HG03460 (cell line): ENCODE results near the gene PLCL1.
"Not testable (repeated sequence)": the region's sequence is repeated elsewhere in the genome, so short reads cannot be mapped to it uniquely, and the experiment has no call there.

ENCODE experiments used
- ATAC-seq: cut with Tn5 transposase; IDR thresholded peaks from one replicate; pipeline ENCODE4 v1.9.1; 2021; ENCODE audit not compliant: unreplicated experiment

The PLCL1 gene

GRCh38 chr2:197809064-197809463 lies 4.7 kb downstream of the PLCL1 start:
- no peak for ATAC-seq

- no peak for ATAC-seq
Measured at GRCh38 chr2:197810016-197810415, 5.6 kb downstream of the PLCL1 start.

GRCh38 chr2:197810491-197810890 lies 6.1 kb downstream of the PLCL1 start:
- no peak for ATAC-seq

- no peak for ATAC-seq
Measured at GRCh38 chr2:197813093-197813787, 8.8 kb downstream of the PLCL1 start.

DNA sequence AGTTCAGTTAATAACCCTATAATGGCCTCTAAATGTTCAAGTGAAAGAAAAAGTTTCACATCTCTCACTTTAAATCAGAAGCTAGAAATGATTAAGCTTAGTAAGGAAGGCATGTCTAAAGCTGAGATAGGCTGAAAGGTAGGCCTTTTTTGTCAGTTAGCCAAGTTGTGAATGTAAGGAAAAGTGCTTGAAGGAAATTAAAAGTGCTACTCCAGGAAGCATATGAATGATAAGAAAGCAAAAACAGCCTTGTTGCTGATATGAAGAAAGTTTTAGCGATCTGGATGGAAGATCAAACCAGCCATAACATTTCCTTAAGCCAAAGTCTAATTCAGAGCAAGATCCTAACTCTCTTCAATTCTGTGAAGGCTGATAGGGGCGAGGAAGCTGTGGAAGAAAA lies 10.1 kb downstream of the PLCL1 start:
- ATAC-seq, result no peak

DNA sequence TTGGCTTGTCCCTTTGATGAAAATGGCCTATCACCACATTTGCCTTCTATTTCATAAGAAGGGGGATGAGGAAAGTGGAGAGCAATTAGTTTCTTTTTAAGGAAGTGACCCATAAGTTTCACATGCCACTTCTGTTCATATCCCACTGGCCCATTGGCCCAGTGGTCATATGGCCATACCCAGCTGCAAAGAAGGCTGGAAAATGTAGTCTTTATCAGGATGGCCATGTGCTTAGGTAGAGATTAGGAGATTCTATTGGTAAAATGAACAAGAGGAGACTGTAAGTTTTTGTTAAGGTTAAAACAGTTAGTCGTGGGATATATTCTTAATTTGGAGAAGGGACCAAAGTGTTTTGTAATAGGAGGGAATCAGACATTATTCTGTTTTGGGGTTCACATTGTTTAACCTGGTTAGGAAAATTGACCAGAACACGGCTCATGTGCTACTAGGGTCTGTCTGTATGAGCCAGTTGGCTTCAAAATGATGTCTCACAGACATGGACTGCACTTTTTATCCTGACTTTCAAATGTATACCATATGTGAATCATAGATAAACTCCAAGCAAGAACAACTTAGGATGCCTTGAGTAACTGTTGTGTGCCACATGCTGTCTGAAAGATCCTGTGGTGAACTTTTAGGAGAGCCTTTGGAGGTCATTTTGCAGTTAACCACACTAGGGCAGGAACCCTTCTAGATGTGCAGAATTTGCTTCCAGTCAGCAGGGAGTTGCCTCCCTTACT lies 17.3 kb downstream of the PLCL1 start:
- no peak for ATAC-seq

DNA sequence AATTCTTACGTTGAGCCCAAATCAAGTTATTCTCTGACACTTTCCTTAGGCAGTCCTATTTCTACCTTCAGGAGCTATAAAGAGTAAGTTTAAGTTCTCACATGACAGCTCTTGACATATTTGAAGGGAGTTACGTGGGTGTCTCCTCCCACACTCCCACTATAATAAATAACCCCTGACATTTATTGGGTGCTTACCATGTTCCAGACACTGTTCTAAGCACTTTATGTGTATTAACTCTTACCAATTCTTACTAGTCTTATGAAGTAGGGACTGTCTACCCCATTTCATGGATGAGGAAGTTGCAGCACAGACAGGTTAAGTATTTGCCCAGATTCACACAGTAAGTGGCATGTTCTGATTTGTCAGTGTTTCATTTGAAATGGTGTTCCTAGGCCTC lies 17.9 kb downstream of the PLCL1 start:
- ATAC-seq, result no peak

DNA sequence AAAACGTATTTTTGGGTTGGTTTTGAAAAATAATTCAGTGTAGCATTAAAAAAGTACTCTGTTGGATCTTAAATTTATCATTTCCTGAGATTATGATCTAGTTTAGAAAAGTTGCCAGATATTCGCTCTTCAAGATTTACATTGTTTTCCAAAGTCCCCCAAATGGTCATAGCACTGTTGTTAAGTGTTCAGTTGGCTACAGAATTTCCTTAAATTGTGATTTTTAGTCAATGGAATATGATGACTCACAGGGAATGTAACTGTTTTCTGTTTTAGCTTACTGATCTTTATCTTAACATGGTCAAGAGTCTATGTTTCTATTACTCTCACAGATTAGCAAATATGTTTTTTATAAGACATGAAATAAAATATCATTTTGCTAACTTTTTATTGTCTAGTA lies 23.2 kb downstream of the PLCL1 start:
- ATAC-seq, result no peak

DNA sequence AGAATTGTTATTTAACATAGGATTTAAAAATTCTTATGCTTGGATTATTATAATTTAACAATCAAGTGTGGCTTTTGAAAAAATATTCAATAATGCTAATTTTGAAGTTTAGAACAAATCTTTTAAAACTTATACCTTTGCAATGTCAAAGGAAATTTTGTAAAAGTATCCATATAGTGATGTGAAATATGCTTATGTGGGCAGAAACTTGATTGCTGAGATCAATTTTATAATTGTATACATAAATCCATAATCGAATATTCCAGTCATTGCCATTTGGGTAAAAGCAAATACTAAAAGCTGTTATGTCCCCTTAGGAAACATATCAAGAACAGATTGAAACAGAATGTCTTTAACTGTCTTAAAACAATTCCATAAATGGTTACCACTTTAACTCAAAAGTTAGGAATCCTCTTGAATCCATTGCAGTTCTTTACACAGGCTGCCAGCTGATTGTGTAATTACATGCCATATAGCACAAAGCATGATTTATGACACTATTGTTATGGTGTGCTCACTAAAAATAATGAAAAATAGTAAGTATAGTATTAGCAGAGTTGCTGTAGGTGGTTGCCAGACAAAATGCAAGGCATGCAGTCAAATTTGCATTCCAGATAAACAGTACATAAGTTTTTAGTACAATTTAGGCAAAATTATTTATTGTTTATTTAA lies 24.2 kb downstream of the PLCL1 start:
- no peak for ATAC-seq

DNA sequence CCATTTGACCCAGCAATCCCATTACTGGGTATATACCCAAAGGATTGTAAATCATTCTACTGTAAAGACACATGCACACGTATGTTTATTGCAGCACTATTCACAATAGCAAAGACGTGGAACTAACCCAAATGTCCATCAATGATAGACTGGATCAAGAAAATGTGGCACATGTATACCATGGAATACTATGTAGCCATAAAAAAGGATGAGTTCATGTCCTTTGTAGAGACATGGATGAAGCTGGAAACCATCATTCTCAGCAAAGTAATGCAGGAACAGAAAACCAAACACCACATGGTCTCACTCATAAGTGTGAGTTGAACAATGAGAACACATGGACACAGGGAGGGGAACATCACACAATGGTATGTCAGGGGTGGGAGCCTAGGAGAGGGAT lies 30.4 kb downstream of the PLCL1 start:
- ATAC-seq, result not testable (repeated sequence)

DNA sequence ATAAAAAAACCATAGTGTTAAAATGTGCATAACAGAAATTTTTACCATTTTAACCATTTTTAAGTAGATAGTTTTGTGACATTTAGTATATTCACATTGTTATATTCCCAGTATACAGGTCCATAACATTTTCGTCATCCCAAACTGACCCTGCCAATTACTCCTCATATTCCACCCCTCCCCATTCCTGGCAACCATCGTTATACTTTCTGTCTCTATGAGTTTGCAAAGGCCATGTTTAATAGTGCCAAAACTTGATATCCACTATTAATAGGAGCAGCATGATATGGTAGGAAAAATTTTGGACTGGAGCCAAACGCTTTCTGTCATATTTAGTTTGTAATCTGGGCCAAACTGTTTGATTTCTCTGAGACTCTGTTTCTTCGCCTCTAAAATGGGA lies 30.9 kb downstream of the PLCL1 start:
- no peak for ATAC-seq

GRCh38 chr2:197838036-197838435 lies 33.6 kb downstream of the PLCL1 start:
- ATAC-seq, result peak; percentile 99

GRCh38 chr2:197838579-197838978 lies 34.2 kb downstream of the PLCL1 start:
- peak; percentile 12 for ATAC-seq

- ATAC-seq, result no peak
Measured at GRCh38 chr2:197839327-197839726, 34.9 kb downstream of the PLCL1 start.

- no peak for ATAC-seq
Measured at GRCh38 chr2:197839856-197840255, 35.5 kb downstream of the PLCL1 start.

- no peak for ATAC-seq
Measured at GRCh38 chr2:197846128-197846527, 41.7 kb downstream of the PLCL1 start.

- no peak for ATAC-seq
Measured at GRCh38 chr2:197846777-197847176, 42.4 kb downstream of the PLCL1 start.

DNA sequence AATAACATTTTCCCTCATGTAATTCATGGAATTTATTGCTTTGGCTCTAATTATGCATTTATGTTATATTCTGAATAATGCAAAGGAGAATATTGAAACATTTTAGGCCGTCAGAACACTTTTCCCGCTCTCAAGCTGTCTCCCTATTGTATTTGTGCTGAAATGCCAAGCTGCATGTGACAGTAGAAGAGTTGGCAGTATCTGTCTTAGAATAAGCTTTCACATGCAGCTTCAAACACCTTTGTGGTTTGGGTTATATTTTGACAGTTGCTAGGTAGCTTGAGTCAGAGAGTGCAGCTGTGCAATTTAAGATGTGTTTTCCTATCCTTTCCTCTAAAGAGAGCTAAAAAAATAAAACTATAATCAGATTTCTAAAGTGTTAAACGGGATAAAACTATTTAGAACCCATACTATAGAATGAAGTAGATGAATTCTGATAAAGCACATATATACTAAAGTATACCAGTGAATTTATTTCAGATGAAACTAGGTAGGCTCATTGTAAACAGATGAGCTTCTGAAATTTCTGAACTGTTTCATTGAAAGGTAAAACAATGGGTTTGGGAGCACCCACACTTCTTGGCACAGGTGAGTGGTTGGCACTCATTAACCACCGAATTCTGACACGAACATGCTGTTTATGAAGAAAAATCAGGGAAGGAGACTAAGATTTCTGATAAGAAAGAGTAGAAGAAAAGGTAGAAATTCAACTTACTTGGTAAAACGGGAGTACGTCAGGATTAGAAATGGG lies 43.4 kb downstream of the PLCL1 start:
- ATAC-seq, result no peak

GRCh38 chr2:197848602-197849001 lies 44.2 kb downstream of the PLCL1 start:
- ATAC-seq, result no peak

DNA sequence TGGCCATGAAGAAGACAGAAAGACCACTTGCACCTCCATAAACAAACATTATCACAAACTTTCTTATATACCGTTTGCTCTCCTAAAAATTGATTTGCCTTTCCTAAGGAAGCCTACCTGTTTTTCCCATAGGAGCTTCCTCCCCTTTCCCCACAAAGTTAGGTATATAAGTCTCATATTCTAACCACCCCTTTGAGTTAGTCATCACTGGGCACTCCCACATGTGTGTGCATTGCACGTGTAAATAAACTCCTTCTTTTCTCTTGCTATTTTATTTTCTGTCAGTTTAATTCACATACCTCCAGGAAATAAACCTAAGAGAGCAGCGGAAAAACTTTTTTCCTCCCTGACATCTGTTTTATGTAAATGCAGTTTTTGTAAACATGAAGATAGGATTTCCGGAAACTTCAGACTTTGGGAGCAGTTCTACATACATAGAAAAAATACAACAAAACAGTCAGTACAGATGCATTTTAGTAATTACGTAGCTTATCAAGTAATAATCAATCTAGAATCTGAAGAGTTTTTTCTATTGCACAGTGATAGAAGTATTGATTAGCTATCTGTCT lies 46.6 kb downstream of the PLCL1 start:
- no peak for ATAC-seq

GRCh38 chr2:197851451-197851850 lies 47.1 kb downstream of the PLCL1 start:
- no peak for ATAC-seq
